Epithelial cell of umbilical artery (primary cell): Measurements from ENCODE around the gene XAGE1B. TPM values are rescaled to one million over a fixed set of nuclear protein-coding genes. Genes with fewer than 3 reads are reported as not detected.

ENCODE experiments used
- total RNA-seq: library from RNA; depleted of rRNA; stranded (reverse); fragments of >200 nt; gene quantifications from 2 replicates; pipeline ENCODE4 v1.2.3, GENCODE V29; 2014

Gene XAGE1B, protein sequence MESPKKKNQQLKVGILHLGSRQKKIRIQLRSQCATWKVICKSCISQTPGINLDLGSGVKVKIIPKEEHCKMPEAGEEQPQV
- total RNA-seq, result not detected in 2 replicates

DNA sequence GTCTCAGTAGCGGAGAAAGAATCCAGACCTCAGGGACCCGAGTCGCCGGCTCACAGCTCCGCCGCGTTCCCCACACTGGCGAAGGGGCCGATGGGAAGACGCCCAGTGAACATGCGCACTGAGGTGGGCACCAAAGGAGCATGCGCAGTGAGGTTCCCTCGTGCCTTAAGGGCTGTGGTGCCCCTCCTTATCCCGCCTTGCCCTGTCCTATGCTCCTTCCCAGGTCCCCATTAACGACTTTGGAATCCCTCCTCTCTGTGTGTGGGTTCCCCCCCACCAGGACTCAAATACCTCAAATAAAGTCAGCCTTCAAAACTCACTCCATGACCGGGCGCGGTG lies at the start of gene XAGE1B:
TSS of gene XAGE1B (minus strand) at position 77 of the 339 bp plus-strand sequence. CDS start 1,536 bp downstream, outside the sequence.

DNA sequence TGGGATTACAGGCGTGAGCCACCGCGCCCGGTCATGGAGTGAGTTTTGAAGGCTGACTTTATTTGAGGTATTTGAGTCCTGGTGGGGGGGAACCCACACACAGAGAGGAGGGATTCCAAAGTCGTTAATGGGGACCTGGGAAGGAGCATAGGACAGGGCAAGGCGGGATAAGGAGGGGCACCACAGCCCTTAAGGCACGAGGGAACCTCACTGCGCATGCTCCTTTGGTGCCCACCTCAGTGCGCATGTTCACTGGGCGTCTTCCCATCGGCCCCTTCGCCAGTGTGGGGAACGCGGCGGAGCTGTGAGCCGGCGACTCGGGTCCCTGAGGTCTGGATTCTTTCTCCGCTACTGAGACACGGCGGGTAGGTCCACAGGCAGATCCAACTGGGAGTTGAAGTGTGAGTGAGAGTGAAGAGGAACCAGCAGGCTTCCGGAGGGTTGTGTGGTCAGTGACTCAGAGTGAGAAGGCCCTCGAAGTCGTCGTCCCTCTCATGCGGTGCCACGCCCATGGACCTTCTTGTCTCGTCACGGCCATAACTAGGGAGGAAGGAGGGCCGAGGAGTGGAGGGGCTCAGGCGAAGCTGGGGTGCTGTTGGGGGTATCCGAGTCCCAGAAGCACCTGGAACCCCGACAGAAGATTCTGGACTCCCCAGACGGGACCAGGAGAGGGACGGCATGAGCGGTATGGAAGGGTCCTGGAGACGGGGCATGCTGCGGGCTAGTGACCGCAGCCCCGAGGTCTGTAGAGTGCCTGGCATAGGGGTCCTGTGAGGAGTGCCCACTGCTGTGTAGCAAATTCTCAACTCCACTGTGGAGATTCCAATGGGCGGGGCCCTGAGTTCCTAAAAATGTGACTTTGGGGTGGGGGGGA lies 21.1 kb downstream of the XAGE1B start, which contains the start of gene XAGE1A:
TSS of gene XAGE1A (plus strand) at position 264 of the 874 bp plus-strand sequence. CDS start 1,554 bp downstream, outside the sequence.

Other genes starting within 250 kb of the XAGE1B start
- gene XAGE2, start 148.0 kb downstream of the XAGE1B start, total RNA-seq, result not detected in 2 replicates
- gene XAGE1A, start 21.3 kb downstream of the XAGE1B start, total RNA-seq, result not detected in 2 replicates
- gene SSX7, start 137.8 kb upstream of the XAGE1B start, total RNA-seq, result not detected in 2 replicates
- not detected in 2 replicates for gene SSX2, start 190.1 kb upstream of the XAGE1B start, total RNA-seq
- not detected in 2 replicates for gene SSX2B, start 234.2 kb upstream of the XAGE1B start, total RNA-seq